Measurements from ENCODE around the gene TIAM2.

DNA sequence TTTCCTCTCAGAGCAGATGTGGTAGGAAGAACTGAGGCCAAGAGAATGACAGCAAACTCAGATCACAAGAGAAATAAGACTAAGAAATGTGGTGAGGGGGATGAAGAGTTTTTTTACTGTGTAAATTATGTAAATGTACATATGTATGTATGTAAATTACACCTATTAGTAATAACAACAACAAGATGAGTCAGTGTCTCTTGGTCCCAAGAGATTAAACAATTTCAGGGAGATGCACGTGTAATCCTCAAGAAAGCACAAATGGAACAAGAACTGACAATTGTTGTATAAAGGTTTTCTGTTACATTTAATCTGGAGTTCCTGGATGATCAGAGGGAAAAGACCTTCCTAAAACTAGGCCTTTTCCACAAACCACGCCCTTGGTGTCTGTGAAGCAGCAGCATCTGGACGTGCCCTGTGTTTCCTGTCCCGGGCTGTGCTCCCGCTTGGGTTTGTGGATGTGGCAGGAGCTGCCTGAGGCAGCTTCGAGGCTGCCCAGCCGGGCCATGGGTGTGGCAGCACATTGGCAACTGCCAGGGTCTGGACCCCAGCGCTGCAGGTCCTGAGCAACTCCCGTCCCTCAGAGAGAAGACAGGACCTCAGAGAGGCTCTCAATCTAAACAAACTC is 269.7 kb downstream of the TIAM2 start:
- TF ChIP-seq POLR2A (IDR thresholded peaks at IDR 0.05) = no peak
- TF ChIP-seq, protein P1, sequence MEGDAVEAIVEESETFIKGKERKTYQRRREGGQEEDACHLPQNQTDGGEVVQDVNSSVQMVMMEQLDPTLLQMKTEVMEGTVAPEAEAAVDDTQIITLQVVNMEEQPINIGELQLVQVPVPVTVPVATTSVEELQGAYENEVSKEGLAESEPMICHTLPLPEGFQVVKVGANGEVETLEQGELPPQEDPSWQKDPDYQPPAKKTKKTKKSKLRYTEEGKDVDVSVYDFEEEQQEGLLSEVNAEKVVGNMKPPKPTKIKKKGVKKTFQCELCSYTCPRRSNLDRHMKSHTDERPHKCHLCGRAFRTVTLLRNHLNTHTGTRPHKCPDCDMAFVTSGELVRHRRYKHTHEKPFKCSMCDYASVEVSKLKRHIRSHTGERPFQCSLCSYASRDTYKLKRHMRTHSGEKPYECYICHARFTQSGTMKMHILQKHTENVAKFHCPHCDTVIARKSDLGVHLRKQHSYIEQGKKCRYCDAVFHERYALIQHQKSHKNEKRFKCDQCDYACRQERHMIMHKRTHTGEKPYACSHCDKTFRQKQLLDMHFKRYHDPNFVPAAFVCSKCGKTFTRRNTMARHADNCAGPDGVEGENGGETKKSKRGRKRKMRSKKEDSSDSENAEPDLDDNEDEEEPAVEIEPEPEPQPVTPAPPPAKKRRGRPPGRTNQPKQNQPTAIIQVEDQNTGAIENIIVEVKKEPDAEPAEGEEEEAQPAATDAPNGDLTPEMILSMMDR (IDR thresholded peaks at IDR 0.05) = no peak
- TF ChIP-seq EP300 (IDR thresholded peaks at IDR 0.05) = no peak

Measured in sigmoid colon (tissue), 4 donors.